ENCODE results near the gene LRP1B. TPM values are rescaled to one million over a fixed set of nuclear protein-coding genes. Genes with fewer than 3 reads are reported as not detected.

Gene LRP1B
- total RNA-seq, 1 experiment from 2014 or later, result 0.21 TPM

- Mint-ChIP-seq H3K4me3 (ENCODE audit: low read depth, unreplicated experiment) (no peak overlapping the region), H3K27ac (ENCODE audit: unreplicated experiment) (no peak overlapping the region), H3K36me3 (ENCODE audit: insufficient read depth, unreplicated experiment) (no peaks in the 10 kb centered on the region), H3K27me3 (ENCODE audit: unreplicated experiment) (no peaks in the 10 kb centered on the region), H3K4me1 (ENCODE audit: low read depth, unreplicated experiment) (no peaks in the 10 kb centered on the region), H3K9me3 (ENCODE audit: low read depth, unreplicated experiment) (no peaks in the 10 kb centered on the region)
- DNase-seq, result no peak
- CTCF ChIA-PET, result no interaction called here
- BruUV-seq (replicated peaks), result no TSS peak
- no peak for TF ChIP-seq CTCF (IDR thresholded peaks at IDR 0.05; ENCODE audit: unreplicated experiment)
- intact Hi-C loops (cut with micrococcal nuclease; ENCODE audit: unreplicated experiment), result loop anchor here (10.0 kb wide), 1 partner anchor 1010 kb away; no protein-coding TSS in a partner anchor
Observed at GRCh38 chr2:140905083-140905781, 1225.6 kb downstream of the LRP1B start.

GRCh38 chr2:140895378-140895777 lies 1235.4 kb downstream of the LRP1B start:
- CTCF ChIA-PET, result no interaction called here
- intact Hi-C loops (cut with micrococcal nuclease; ENCODE audit: unreplicated experiment), result no loop called here
- no peak for DNase-seq
- Mint-ChIP-seq H3K27ac (ENCODE audit: unreplicated experiment) (no peak overlapping the region), H3K27me3 (ENCODE audit: unreplicated experiment) (no peaks in the 10 kb centered on the region), H3K4me3 (ENCODE audit: low read depth, unreplicated experiment) (no peak overlapping the region), H3K36me3 (ENCODE audit: insufficient read depth, unreplicated experiment) (no peaks in the 10 kb centered on the region), H3K9me3 (ENCODE audit: low read depth, unreplicated experiment) (peaks cover 6% of the 10 kb centered on the region), H3K4me1 (ENCODE audit: low read depth, unreplicated experiment) (peaks cover 13% of the 10 kb centered on the region)
- TF ChIP-seq CTCF (IDR thresholded peaks at IDR 0.05; ENCODE audit: unreplicated experiment), result no peak
- BruUV-seq (replicated peaks), result no TSS peak

GRCh38 chr2:140893685-140894084 lies 1237.1 kb downstream of the LRP1B start:
- Mint-ChIP-seq H3K36me3 (ENCODE audit: insufficient read depth, unreplicated experiment) (no peaks in the 10 kb centered on the region), H3K27ac (ENCODE audit: unreplicated experiment) (no peak overlapping the region), H3K27me3 (ENCODE audit: unreplicated experiment) (no peaks in the 10 kb centered on the region), H3K4me3 (ENCODE audit: low read depth, unreplicated experiment) (no peak overlapping the region), H3K4me1 (ENCODE audit: low read depth, unreplicated experiment) (peaks cover 13% of the 10 kb centered on the region), H3K9me3 (ENCODE audit: low read depth, unreplicated experiment) (peaks cover 6% of the 10 kb centered on the region)
- DNase-seq, result no peak
- no TSS peak for BruUV-seq (replicated peaks)
- intact Hi-C loops (cut with micrococcal nuclease; ENCODE audit: unreplicated experiment), result no loop called here
- no peak for TF ChIP-seq CTCF (IDR thresholded peaks at IDR 0.05; ENCODE audit: unreplicated experiment)
- CTCF ChIA-PET, result no interaction called here

- no peaks in the 10 kb centered on the region for H3K36me3 Mint-ChIP-seq (ENCODE audit: insufficient read depth, unreplicated experiment)
- no peaks in the 10 kb centered on the region for H3K27me3 Mint-ChIP-seq (ENCODE audit: unreplicated experiment)
- intact Hi-C loops (cut with micrococcal nuclease; ENCODE audit: unreplicated experiment), result no loop called here
- no peak for TF ChIP-seq CTCF (IDR thresholded peaks at IDR 0.05; ENCODE audit: unreplicated experiment)
- BruUV-seq (replicated peaks), result no TSS peak
- H3K9me3 Mint-ChIP-seq (ENCODE audit: low read depth, unreplicated experiment), result peaks cover 6% of the 10 kb centered on the region
- peaks cover 13% of the 10 kb centered on the region for H3K4me1 Mint-ChIP-seq (ENCODE audit: low read depth, unreplicated experiment)
- no peak for DNase-seq
- CTCF ChIA-PET, result no interaction called here
- H3K4me3 Mint-ChIP-seq (ENCODE audit: low read depth, unreplicated experiment), result no peak overlapping the region
- H3K27ac Mint-ChIP-seq (ENCODE audit: unreplicated experiment), result no peak overlapping the region
Observed at GRCh38 chr2:140892911-140893637, 1237.7 kb downstream of the LRP1B start.
